ENCODE data around the gene SLC31A1.

DNA sequence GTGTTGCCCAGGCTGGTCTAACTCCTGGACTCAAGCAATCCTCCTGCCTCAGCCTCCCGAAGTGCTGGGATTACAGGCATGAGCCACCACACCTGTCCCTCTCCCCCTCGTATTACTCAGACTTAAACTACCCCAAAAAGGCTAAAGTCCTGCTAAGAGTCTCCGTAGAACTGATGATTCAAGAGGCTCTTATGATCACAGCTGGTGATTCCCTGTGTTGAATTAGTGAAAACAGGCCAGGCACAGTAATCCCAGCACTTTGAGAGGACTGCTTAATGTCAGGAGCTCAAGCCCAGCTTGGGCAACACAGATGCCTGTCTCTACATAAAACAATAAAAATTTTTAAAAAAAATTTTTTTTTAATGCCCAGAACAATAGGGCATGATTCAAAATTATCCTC is 44.8 kb downstream of the SLC31A1 start:
- TF ChIP-seq, protein P1, sequence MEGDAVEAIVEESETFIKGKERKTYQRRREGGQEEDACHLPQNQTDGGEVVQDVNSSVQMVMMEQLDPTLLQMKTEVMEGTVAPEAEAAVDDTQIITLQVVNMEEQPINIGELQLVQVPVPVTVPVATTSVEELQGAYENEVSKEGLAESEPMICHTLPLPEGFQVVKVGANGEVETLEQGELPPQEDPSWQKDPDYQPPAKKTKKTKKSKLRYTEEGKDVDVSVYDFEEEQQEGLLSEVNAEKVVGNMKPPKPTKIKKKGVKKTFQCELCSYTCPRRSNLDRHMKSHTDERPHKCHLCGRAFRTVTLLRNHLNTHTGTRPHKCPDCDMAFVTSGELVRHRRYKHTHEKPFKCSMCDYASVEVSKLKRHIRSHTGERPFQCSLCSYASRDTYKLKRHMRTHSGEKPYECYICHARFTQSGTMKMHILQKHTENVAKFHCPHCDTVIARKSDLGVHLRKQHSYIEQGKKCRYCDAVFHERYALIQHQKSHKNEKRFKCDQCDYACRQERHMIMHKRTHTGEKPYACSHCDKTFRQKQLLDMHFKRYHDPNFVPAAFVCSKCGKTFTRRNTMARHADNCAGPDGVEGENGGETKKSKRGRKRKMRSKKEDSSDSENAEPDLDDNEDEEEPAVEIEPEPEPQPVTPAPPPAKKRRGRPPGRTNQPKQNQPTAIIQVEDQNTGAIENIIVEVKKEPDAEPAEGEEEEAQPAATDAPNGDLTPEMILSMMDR (IDR thresholded peaks at IDR 0.05): no peak
- TF ChIP-seq EP300 (IDR thresholded peaks at IDR 0.05): no peak
- no peak for TF ChIP-seq POLR2AphosphoS5 (IDR thresholded peaks at IDR 0.05)

Measured in esophagus muscularis mucosa (tissue), 4 donors.